NB4 (cell line): ENCODE data around the gene NRCAM.

Experiments
- MYC ChIP-seq: IDR thresholded peaks from 2 replicates; pipeline ENCODE4 v1.6.1; 2011; ENCODE audit warnings: low read depth, low read length
- POLR2A ChIP-seq: IDR thresholded peaks from 2 replicates; pipeline ENCODE4 v1.6.1; 2011; ENCODE audit warnings: mild to moderate bottlenecking; ENCODE audit not compliant: insufficient read length; ENCODE audit errors: extremely low read depth
- TF ChIP-seq, protein P1 (sequence below): IDR thresholded peaks from one replicate; pipeline ENCODE4 v1.5.1; 2012; ENCODE audit warnings: low read depth, low read length
- TF ChIP-seq, protein P2 (sequence below): IDR thresholded peaks from 2 replicates; pipeline ENCODE4 v1.6.1; 2011; ENCODE audit warnings: low read depth, low read length

DNA sequence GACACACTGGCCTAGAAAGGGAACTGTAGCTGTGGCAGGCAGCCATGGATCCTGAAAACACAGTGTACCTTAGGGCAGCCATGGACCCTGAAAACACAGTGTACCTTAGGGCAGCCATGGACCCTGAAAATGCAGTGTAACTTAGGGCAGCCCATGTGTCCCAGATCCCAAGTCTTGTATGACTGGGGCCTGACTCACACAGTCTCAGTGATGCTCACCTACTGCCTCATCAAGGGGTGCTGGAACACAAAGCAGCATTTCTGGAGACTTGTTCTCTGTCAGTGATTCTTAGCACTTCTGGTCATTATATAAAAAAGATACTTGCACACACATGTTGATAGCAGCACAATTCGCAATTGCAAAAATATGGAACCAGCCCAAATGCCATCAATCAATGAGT, 255.9 kb downstream of the NRCAM start:
- TF ChIP-seq POLR2A (no peak), MYC (no peak)
- TF ChIP-seq, protein P1, sequence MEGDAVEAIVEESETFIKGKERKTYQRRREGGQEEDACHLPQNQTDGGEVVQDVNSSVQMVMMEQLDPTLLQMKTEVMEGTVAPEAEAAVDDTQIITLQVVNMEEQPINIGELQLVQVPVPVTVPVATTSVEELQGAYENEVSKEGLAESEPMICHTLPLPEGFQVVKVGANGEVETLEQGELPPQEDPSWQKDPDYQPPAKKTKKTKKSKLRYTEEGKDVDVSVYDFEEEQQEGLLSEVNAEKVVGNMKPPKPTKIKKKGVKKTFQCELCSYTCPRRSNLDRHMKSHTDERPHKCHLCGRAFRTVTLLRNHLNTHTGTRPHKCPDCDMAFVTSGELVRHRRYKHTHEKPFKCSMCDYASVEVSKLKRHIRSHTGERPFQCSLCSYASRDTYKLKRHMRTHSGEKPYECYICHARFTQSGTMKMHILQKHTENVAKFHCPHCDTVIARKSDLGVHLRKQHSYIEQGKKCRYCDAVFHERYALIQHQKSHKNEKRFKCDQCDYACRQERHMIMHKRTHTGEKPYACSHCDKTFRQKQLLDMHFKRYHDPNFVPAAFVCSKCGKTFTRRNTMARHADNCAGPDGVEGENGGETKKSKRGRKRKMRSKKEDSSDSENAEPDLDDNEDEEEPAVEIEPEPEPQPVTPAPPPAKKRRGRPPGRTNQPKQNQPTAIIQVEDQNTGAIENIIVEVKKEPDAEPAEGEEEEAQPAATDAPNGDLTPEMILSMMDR, result no peak
- TF ChIP-seq, protein P2, sequence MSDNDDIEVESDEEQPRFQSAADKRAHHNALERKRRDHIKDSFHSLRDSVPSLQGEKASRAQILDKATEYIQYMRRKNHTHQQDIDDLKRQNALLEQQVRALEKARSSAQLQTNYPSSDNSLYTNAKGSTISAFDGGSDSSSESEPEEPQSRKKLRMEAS, result no peak
